Neural progenitor cell (in vitro differentiated cells): ENCODE data around the gene SPATA13. TPM values are rescaled to one million over a fixed set of nuclear protein-coding genes. Genes with fewer than 3 reads are reported as not detected.
A peak's percentile ranks its signal among the peaks of the same experiment; 100 is the strongest.

Experiments used
- DNase-seq: peaks from one replicate; pipeline ENCODE4 v3.0.0-alpha.2; 2016; ENCODE audit warnings: low spot score
- H2AFZ ChIP-seq: fragments of 200-600 bp; sonication (generic); replicated peaks from 2 replicates; pipeline ENCODE4 v1.6.1; 2016; ENCODE audit warnings: antibody characterized with exemption
- H3F3A ChIP-seq: fragments of 200-600 bp; sonication (generic); 2 replicates; pipeline ENCODE4 v1.6.1; 2016; ENCODE audit warnings: antibody characterized with exemption, low read depth
- H3K27ac ChIP-seq: fragments of 200-600 bp; sonication (generic); 2 replicates; pipeline ENCODE4 v1.5.1; 2016; ENCODE audit warnings: mild to moderate bottlenecking
- H3K27me3 ChIP-seq: fragments of 200-600 bp; sonication (generic); 2 replicates; pipeline ENCODE4 v1.6.1; 2016; ENCODE audit warnings: mild to moderate bottlenecking, moderate library complexity
- H3K36me3 ChIP-seq: fragments of 200-600 bp; sonication (generic); 2 replicates; pipeline ENCODE4 v1.5.1; 2016
- H3K4me1 ChIP-seq: fragments of 200-600 bp; sonication (generic); 2 replicates; pipeline ENCODE4 v1.6.1; 2016; ENCODE audit warnings: mixed run types
- H3K4me2 ChIP-seq: fragments of 200-600 bp; sonication (generic); 2 replicates; pipeline ENCODE4 v1.6.1; 2016
- H3K4me3 ChIP-seq: fragments of 200-600 bp; sonication (generic); 2 replicates; pipeline ENCODE4 v1.5.1; 2016
- H3K79me2 ChIP-seq: fragments of 200-600 bp; sonication (generic); 2 replicates; pipeline ENCODE4 v1.6.1; 2016; ENCODE audit warnings: low read depth
- H3K9ac ChIP-seq: fragments of 200-600 bp; sonication (generic); 2 replicates; pipeline ENCODE4 v1.6.1; 2016
- H3K9me3 ChIP-seq: fragments of 200-600 bp; sonication (generic); 2 replicates; pipeline ENCODE4 v1.5.1; 2016; ENCODE audit warnings: low read depth
- H4K20me1 ChIP-seq: fragments of 200-600 bp; sonication (generic); 2 replicates; pipeline ENCODE4 v1.6.1; 2016; ENCODE audit warnings: low read depth
- H3K27ac Mint-ChIP-seq: 3 replicates; pipeline ENCODE4 v1.8.0; 2021; ENCODE audit warnings: mixed read lengths
- H3K27me3 Mint-ChIP-seq: 2 replicates; pipeline ENCODE4 v1.8.0; 2022; ENCODE audit warnings: low read depth, mild to moderate bottlenecking, inconsistent platforms, moderate library complexity, mixed read lengths; ENCODE audit not compliant: insufficient read depth
- H3K36me3 Mint-ChIP-seq: 3 replicates; pipeline ENCODE4 v1.8.0; 2021; ENCODE audit warnings: mixed read lengths
- H3K4me1 Mint-ChIP-seq: 3 replicates; pipeline ENCODE4 v1.8.0; 2021; ENCODE audit warnings: mixed read lengths
- H3K4me3 Mint-ChIP-seq: 3 replicates; pipeline ENCODE4 v1.8.0; 2021; ENCODE audit warnings: mild to moderate bottlenecking, moderate library complexity, mixed read lengths
- H3K9me3 Mint-ChIP-seq: 3 replicates; pipeline ENCODE4 v1.8.0; 2020; ENCODE audit warnings: mixed read lengths
- EZH2 ChIP-seq: fragments of 200-600 bp; sonication (generic); IDR thresholded peaks from 2 replicates; pipeline ENCODE4 v1.6.1; 2017; ENCODE audit warnings: antibody characterized with exemption, mild to moderate bottlenecking, moderate library complexity
- EZH2phosphoT487 ChIP-seq: fragments of 200-600 bp; sonication (generic); IDR thresholded peaks from 2 replicates; pipeline ENCODE4 v1.6.1; 2017; ENCODE audit warnings: antibody characterized with exemption
- total RNA-seq: library from RNA; depleted of rRNA; stranded (reverse); fragments of >200 nt; gene quantifications from 2 replicates; pipeline ENCODE4 v1.2.3, GENCODE V29; 2015; ENCODE audit warnings: low replicate concordance
- TF ChIP-seq, protein P1 (sequence below): fragments of 200-600 bp; sonication (generic); IDR thresholded peaks from 2 replicates; pipeline ENCODE4 v1.5.1; 2017; ENCODE audit warnings: antibody characterized with exemption, mild to moderate bottlenecking

Gene SPATA13
- total RNA-seq, 1 donor from 2014 or later, result 15.9 TPM

DNA sequence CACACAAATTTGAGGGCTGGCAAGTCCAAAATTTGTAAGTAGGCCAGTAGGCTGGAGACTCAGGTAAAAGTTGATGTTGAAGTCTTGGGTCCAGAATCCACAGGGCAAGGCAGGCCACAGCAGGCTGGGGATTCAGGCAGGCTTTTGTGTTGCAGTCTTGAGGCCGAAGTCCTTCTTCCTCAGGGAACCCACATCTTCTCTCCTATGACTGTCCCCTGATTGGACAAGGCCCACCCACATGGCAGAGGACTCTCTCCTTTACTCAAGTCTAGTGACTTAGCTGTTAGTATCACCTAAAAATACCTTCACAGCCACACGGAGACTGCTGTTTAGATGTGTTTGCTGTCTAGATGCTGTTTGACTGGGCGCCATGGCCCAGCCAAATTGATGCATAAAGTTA lies 9.9 kb upstream of the SPATA13 start:
- no peaks in the 10 kb centered on the region for H3K9me3 ChIP-seq
- no peak overlapping the region for H3K9ac ChIP-seq
- peaks cover 7% of the 10 kb centered on the region for H3F3A ChIP-seq
- no peak overlapping the region for H3K4me2 ChIP-seq
- no peak for DNase-seq
- Mint-ChIP-seq H3K4me1 (peaks cover 55% of the 10 kb centered on the region), H3K27ac (peak overlapping the region; percentile 26), H3K9me3 (peaks cover 5% of the 10 kb centered on the region), H3K36me3 (peaks cover 13% of the 10 kb centered on the region), H3K27me3 (peaks cover 8% of the 10 kb centered on the region), H3K4me3 (no peak overlapping the region)
- peaks cover 8% of the 10 kb centered on the region for H3K4me1 ChIP-seq
- no peaks in the 10 kb centered on the region for H3K27me3 ChIP-seq
- no peak overlapping the region for H3K27ac ChIP-seq
- no peaks in the 10 kb centered on the region for H3K79me2 ChIP-seq
- TF ChIP-seq EZH2 (no peak), EZH2phosphoT487 (no peak)
- TF ChIP-seq, protein P1, sequence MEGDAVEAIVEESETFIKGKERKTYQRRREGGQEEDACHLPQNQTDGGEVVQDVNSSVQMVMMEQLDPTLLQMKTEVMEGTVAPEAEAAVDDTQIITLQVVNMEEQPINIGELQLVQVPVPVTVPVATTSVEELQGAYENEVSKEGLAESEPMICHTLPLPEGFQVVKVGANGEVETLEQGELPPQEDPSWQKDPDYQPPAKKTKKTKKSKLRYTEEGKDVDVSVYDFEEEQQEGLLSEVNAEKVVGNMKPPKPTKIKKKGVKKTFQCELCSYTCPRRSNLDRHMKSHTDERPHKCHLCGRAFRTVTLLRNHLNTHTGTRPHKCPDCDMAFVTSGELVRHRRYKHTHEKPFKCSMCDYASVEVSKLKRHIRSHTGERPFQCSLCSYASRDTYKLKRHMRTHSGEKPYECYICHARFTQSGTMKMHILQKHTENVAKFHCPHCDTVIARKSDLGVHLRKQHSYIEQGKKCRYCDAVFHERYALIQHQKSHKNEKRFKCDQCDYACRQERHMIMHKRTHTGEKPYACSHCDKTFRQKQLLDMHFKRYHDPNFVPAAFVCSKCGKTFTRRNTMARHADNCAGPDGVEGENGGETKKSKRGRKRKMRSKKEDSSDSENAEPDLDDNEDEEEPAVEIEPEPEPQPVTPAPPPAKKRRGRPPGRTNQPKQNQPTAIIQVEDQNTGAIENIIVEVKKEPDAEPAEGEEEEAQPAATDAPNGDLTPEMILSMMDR, result no peak
- no peak overlapping the region for H3K4me3 ChIP-seq
- H3K36me3 ChIP-seq, result no peaks in the 10 kb centered on the region
- no peaks in the 10 kb centered on the region for H4K20me1 ChIP-seq
- no peak overlapping the region for H2AFZ ChIP-seq

- DNase-seq, result no peak
- no peak for TF ChIP-seq EZH2
- TF ChIP-seq EZH2phosphoT487, result no peak
- TF ChIP-seq, protein P1, result no peak
- no peak overlapping the region for H3K27ac Mint-ChIP-seq
- Histone ChIP-seq H3K4me3 (no peak overlapping the region), H3K4me1 (no peaks in the 10 kb centered on the region), H3K36me3 (no peaks in the 10 kb centered on the region), H3K27me3 (no peaks in the 10 kb centered on the region), H2AFZ (no peak overlapping the region), H3F3A (no peaks in the 10 kb centered on the region), H3K27ac (no peak overlapping the region), H4K20me1 (no peaks in the 10 kb centered on the region), H3K4me2 (no peak overlapping the region), H3K9me3 (no peaks in the 10 kb centered on the region), H3K9ac (no peak overlapping the region), H3K79me2 (no peaks in the 10 kb centered on the region)
- H3K36me3 Mint-ChIP-seq, result peaks cover 13% of the 10 kb centered on the region
- no peak overlapping the region for H3K4me3 Mint-ChIP-seq
- H3K27me3 Mint-ChIP-seq, result peaks cover 8% of the 10 kb centered on the region
- H3K4me1 Mint-ChIP-seq, result peaks cover 54% of the 10 kb centered on the region
- H3K9me3 Mint-ChIP-seq, result peaks cover 5% of the 10 kb centered on the region
These were observed 8.7 kb upstream of the SPATA13 start for GRCh38 chr13:24151864-24152263.

DNA sequence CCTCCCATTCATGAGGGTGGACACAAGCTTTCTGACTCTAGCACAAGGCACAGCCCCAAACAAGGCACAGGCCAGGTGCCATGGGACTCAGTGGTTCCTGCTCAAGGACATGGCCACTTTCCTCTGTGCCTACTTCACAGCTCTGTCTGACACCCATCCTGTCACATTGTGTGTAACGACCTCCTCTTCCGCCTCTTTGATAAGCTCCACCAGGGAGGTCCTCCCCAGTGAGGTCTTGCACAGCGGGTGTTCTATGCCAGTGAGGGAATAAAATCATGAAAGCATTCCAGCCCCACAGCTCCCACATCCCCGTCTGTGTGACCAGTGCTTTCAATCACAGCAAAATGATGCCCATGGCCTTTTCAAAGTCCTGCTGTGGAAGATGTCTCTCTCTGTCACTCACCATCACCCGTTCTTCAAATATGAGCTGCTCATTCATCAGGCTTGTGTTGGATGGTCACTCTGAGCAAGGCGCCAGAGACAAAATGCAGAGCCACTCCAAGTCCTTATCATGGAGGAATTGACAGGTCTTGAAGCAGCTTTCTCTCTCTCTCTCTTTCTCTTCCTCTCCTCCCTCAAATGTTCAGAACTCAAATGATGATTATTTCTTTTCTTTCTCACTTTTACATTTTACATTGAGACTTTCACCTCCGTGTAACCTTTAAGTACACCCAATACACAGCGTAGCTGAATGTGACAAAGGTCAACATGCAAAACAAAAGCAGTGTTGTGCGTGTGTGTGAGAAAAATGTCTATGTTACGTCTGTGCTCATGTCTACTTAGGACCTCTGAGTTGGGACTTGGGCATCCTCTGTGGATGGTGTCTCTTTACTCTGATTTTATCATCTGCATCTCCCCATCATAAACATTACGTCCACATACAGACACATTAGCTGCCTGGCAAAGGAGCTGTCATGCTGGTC lies 8.0 kb upstream of the SPATA13 start:
- no peak for DNase-seq
- Histone ChIP-seq H3K27ac (no peak overlapping the region), H3K79me2 (no peaks in the 10 kb centered on the region), H3K4me3 (no peak overlapping the region), H3K9ac (no peak overlapping the region), H2AFZ (no peak overlapping the region), H3K4me1 (no peaks in the 10 kb centered on the region), H3K36me3 (no peaks in the 10 kb centered on the region), H4K20me1 (no peaks in the 10 kb centered on the region), H3F3A (peaks cover under 1% of the 10 kb centered on the region), H3K4me2 (no peak overlapping the region), H3K27me3 (no peaks in the 10 kb centered on the region), H3K9me3 (no peaks in the 10 kb centered on the region)
- TF ChIP-seq EZH2phosphoT487 (no peak), EZH2 (no peak)
- TF ChIP-seq, protein P1, result no peak
- Mint-ChIP-seq H3K9me3 (peaks cover 5% of the 10 kb centered on the region), H3K4me3 (no peak overlapping the region), H3K4me1 (peaks cover 51% of the 10 kb centered on the region), H3K27ac (peak overlapping the region; percentile 76), H3K36me3 (peaks cover 7% of the 10 kb centered on the region), H3K27me3 (peaks cover 8% of the 10 kb centered on the region)
